HG02885 (cell line): ENCODE data around the gene C3orf18.
"Not testable (repeated sequence)": the region's sequence is repeated elsewhere in the genome, so short reads cannot be mapped to it uniquely, and the experiment has no call there.

Experiments used
- ATAC-seq: cut with Tn5 transposase; IDR thresholded peaks from one replicate; pipeline ENCODE4 v1.9.1; 2021; ENCODE audit warnings: mild to moderate bottlenecking; ENCODE audit not compliant: unreplicated experiment, poor library complexity

C3orf18 gene

DNA sequence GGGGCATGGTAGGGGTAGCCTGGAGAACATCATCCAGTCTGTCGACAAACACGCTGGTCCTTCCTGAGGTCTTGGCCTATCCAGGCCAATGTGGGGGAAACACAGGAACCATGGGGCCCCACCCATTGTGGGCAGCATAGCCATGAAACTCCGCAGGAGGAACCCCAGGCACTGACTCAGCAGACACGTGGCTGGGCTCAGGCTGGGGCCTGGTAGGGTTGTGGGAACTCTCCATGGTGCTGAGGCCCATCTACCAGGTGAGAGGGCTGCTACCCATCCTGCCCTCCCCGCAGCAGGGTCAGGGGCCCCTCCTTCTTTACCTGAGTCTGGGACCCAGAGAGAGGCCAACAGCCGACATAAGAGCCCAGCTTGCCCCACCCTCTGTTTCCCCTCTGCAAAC is 41.6 kb downstream of the C3orf18 start:
- ATAC-seq: no peak

DNA sequence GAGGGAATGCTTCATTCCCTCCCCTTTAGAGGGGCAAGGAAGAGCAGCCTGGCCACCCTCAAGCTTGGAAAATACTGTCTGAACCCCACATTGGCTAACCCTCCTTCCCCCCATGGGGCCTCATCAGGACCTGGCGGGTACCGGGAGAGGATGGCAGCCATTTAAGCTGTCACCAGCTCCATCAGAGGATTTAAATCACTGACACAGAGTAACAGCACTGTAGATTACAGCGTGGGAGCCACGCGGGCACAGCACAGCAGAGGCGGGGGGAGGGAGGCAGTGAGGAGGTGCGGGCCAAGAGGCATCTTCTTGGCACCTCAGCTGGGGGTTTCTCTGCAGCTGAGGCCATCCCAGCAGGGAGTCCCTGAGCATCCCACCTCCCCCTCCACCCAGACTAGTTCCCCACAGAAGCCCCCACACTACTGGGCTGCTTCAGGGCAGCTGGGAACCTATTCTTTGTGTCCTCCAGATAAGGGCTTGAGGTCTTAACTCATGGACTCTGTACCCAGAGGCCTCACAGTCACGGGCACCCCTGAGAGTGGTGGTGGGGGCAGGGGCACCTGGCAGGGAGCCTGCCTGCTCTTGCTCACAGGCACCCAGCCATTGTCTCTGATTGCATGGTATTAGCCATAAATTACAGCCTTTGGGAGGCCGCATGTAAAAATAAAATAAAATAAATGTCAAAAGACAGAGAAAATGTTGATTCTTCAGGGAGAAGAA is 42.2 kb downstream of the C3orf18 start:
- ATAC-seq: no peak

DNA sequence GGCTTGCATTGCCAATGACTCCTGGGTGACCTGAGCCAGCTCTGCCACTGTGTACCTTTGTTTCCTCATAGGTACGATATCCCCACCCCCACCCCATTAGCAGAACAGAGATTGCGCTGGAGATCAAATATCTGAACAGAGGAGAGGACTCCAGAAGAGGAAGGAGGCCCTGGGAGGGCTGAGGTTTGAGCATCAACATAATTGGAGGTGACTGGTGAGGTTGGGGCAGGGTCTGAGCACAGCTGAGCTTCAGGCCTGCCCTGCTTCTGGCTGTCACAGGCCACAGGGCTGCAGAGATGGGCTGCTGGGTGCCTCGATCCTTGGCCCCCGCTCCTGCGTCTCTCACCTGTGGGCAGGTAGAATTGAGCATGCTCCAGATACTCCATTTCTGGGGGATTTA is 42.8 kb downstream of the C3orf18 start:
- no peak for ATAC-seq

DNA sequence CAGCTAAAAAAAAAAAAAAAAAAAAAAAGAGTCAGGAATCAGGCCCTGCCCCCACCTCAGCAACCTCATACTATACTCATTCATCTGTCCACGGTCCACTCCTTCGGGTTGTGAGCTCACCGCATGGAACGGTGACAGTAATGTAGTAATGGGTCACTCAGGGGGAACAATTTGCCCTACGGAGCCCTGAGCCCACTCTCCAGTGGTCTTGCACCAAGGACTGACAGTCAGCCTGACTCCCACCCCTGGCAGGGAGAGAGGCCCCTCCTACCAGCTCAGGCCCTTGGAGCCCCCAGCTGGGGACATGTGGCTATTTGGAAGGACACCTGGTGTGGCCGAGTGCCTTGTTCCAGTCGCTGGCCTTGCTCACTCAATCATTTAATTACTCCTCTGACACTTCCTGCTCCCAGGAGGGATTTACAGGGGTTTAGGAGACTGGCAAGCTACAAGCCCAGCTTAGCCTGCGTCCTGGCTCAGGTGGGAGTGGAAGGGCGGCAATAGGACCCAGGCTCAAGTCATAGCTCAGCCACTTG is 44.2 kb downstream of the C3orf18 start:
- ATAC-seq: no peak

DNA sequence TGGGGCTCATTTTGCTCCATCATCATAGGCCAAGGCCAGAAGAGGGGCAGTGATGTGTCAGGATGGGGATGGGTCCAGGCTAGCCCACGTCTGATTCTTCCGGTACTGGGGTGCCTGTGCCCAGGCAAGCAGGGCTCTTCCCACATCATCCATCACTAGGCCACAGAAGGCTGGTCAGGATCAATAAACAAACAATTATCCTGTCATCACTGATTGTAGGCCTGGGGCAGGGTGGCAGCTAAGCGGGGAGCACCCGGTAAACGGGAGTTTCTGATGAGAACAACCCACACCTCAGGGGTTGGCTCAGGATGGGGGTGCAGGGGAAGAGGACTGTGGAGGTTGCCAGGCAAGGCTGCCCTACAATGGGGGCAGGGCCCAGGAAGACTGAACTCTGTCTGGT is 46.0 kb downstream of the C3orf18 start:
- ATAC-seq: no peak

DNA sequence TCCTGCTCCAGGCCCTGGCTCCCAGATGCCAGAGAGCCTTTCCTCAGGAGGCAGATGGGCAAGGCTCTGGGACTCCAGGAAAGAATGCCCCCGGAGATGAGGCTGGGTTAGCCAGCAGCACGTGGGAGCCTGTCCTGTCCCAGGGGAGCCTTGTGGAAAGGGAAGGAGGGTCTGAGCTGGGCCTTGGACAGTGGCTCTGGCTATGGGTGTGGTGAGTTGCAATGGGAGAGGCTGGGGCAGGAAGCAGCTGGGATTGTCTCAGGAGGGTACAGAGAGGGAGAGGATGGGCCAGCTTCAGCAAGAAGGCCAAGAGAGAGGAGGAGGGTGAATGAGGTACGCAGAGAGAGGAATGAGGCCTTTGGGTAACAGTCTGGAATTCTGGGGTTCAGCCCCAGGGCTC is 46.7 kb downstream of the C3orf18 start:
- no peak for ATAC-seq

DNA sequence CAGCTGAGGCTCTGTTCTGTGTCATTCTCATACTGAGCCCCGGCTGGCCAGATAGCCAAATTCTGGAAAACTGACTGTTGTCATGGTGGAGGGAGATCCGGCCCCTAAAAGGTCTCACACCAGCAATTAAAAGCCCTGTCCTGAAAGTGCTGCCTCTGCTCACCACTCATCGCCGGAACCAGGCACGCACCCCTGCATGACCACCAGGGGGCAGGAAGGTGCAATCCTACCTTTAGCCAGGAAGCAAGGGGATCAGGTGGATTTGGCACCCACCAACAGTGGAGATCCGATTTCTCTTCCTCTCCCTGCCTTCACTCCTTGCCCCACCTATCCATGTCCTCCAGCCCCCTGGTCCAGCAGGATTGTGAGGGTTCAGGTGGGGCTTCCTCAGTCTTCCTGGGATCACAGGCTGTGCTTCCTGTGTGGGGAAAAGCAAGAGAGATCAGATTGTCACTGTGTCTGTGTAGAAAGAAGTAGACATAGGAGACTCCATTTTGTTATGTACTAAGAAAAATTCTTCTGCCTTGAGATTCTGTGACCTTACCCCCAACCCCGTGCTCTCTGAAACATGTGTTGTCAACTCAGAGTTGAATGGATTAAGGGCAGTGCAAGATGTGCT is 48.0 kb downstream of the C3orf18 start:
- ATAC-seq: no peak

DNA sequence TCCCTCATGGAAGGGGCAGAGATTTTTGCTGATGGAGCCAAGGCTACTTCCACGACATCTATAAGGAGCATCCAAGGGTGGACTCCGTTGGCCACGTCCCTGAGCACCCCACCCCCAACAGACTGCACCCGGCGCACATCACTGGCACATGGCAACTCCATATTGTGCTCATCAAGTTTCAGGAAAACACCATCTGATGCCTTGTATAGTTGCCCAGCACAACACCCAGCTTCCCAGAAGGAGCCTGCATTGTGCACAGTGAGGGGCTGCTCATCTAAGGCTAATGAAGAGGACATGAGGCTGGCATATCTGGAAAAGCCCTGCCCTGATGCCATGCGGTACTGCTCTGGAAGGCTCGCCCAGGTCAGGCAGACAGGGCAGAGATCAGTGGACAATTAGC is 49.1 kb downstream of the C3orf18 start:
- no peak for ATAC-seq

DNA sequence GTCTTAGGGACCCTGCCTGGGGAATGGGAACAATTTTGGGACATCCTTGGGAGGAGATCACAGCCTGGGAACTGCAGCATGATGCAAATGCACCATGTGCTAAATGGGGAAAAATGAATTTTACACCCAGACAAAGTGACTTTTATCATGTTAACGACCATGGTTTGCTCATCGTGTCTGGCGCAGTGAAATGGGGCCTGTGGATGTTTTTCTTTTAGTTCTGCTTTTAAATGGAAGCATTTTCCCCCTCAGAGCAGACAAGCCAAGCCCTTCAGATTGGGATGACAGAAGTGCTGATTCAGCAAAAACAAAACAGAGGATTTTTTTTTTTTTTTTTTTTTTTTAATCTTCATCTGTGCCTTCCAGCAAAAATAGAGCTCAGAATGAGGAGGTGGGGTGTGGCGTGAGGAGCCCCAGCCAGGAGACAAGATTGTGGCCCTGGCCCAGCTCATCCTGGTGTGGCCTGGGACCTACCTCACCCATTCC is 49.8 kb downstream of the C3orf18 start:
- ATAC-seq: no peak

DNA sequence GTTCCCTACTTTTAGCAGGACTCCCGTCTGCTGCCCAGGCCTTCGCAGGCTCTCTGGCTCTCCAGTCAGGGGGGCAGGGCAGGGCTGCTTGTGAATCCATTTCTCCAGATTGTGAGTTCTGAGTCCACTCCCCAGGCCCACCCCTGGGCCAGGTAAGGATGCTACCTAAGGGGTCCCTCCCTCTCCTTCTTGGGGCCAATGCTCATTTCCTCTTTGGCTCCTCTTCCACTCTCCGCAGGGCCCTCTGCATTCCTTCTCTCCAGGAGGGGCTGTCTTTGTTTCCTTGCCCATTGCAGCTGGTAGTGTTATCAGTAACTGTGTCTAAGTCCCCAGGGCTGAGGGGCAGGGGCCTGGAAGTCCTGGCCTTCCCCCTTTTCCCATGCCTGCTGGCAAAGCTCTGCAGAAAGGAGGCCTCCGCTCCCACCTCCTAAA is 51.1 kb downstream of the C3orf18 start:
- no peak for ATAC-seq

DNA sequence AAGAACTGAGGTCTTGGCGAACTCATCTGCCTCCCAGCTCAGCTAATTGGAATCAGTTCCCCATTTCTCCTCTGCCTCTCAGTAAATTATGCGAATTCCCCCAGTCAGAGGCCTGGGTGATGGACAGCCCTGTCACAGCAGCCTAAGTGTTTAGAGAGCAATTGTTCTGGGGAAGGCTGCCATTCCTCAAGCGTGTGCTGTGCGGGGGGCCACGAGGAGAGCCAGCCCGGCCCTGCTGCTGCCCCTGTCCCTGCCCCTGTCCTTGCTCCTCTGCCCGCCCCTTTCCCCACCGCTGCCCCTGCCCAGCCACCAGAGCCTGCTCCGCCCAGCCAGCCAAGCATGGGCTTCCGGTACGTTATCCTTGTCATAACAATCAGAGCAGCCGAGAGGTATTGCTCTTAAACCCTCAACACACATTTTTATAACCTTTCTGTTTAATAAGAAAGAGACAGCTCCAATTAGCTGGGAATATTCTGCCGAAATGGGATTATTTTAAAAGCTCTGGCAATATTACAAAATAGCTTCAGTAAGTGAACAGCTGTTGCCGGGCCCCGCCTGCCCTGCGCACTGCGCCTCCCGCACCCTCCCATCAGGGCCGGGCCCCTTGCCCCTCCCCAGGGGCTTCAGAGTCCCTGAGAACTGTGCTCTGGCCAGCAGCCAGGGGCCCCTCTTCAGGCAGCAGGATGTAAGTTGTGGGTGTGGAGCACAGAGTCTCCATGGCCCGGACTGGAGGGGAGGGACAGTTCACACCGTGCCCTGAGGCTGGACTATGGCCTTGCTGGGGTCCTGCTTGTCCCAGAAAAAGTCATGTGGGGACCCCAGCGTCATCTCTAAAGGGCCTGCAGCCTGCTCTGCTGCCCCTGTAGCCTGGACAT is 51.7 kb downstream of the C3orf18 start:
- no peak for ATAC-seq

DNA sequence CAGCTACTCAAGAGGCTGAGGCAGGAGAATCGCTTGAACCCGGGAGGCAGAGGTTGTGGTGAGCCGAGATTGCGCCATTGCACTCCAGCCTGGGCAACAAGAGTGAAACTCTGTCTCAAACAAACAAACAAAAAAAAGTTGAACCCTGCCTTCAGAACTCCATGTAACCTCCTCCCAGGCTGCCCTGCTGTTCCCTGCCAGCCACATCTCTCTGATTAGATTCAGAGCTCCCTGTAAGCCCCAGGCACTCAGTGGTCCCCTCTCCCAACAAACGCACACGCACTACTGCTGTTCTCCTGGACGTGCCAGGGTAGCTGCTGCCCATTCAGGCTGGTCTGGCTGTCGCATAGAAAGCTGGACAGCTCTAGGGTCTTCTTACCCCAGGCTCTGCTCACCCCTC is 54.6 kb downstream of the C3orf18 start:
- not testable (repeated sequence) for ATAC-seq

DNA sequence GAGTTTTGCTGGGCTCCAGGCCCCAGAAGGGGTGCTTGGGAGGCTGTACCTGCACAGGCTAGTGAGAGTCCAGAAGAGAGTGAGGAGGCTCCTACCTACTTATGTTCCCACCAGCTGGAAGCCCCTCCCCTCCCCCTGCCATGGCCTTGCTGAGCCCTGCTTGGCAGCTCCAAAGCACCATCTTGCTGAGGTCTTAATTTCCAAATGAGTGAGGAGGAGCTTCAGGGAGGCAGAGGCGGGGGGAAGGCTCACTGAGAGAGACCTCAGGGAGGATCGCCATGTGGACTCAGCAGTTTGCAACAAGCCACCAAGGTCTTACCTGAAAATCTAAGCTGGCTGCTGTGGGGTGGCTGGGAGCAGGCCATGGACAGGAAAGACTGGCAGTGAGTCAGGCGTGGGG is 55.4 kb downstream of the C3orf18 start:
- no peak for ATAC-seq

DNA sequence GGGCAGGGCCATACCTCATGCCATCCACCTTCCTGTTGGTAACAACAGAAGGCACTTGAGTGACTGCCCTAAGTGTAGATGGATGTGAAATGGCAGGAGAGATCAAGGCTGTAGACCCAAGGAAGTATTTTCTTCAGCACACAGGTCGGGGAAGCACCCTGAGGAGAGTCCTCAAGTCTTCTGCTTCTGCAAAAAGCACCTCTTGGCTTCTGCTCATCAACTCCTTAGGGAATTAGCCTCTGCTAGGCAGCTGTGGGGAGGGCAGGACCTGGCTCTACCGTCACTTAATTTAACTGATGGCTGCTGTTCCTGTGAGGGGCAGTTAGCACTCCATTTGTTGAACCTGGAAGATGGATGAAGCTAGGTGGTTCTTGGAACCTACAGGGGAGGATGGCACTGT is 57.2 kb downstream of the C3orf18 start:
- no peak for ATAC-seq

DNA sequence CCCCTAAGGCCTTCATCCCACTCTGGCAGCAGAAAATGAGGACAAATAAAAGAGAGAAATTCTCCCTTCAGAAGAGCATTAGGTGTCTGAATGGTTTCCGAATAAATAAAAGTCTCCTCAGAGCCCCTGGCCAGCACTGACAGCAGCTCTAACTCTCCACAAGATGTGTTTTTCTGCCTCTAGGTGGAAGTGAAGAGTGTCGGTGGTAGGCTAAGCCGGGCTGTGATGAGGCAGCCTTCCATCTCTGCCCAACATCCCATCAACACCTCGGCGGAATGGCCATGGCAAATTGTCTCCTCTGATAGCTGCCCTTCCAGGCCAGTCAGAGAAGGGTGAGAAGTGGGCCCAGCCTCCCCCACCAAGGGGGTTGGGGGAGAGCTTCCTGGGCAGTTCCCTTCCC is 57.8 kb downstream of the C3orf18 start:
- ATAC-seq: no peak

DNA sequence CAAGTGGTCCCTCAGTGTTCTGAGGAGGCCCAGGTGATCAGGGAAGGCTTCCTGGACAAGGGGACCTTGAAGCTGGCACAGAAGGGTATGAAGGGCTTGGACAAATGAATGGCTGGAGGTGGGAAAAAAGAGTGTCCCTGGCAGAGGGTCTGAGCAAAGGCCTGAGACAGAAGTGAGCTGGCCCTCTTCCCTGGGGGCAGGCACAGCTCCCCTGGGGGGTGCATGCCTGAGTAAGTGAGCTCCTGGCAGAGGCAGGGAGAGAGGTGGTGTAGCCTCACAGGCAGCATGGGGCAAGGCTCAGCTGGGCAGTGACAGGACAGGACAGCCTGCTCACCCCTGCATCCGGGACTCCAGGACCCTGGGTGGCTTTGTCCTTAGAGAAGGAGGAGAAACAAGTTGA is 58.7 kb downstream of the C3orf18 start:
- no peak for ATAC-seq
